ENCODE measurements around the gene QSER1.

GRCh38 chr11:32858731-32859130 lies 33.9 kb upstream of the QSER1 start:
- TF ChIP-seq CTCF (IDR thresholded peaks at IDR 0.05; ENCODE audit: low read depth, low read length, missing input control) (no peak), ATF3 (IDR thresholded peaks at IDR 0.05) (no peak), TAF1 (conservative IDR thresholded peaks at IDR 0.05) (no peak), HNF4G (IDR thresholded peaks at IDR 0.05) (no peak), FOXA2 (IDR thresholded peaks at IDR 0.05) (no peak), YY1 (IDR thresholded peaks at IDR 0.05) (no peak), FOXA1 (IDR thresholded peaks at IDR 0.05) (no peak), JUND (IDR thresholded peaks at IDR 0.05) (no peak), RAD21 (IDR thresholded peaks at IDR 0.05) (no peak)
- TF ChIP-seq, protein P1, sequence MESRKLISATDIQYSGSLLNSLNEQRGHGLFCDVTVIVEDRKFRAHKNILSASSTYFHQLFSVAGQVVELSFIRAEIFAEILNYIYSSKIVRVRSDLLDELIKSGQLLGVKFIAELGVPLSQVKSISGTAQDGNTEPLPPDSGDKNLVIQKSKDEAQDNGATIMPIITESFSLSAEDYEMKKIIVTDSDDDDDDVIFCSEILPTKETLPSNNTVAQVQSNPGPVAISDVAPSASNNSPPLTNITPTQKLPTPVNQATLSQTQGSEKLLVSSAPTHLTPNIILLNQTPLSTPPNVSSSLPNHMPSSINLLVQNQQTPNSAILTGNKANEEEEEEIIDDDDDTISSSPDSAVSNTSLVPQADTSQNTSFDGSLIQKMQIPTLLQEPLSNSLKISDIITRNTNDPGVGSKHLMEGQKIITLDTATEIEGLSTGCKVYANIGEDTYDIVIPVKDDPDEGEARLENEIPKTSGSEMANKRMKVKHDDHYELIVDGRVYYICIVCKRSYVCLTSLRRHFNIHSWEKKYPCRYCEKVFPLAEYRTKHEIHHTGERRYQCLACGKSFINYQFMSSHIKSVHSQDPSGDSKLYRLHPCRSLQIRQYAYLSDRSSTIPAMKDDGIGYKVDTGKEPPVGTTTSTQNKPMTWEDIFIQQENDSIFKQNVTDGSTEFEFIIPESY (IDR thresholded peaks at IDR 0.05), result no peak
- TF ChIP-seq, protein P2, sequence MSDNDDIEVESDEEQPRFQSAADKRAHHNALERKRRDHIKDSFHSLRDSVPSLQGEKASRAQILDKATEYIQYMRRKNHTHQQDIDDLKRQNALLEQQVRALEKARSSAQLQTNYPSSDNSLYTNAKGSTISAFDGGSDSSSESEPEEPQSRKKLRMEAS (IDR thresholded peaks at IDR 0.05), result no peak
- TF ChIP-seq, protein P3, sequence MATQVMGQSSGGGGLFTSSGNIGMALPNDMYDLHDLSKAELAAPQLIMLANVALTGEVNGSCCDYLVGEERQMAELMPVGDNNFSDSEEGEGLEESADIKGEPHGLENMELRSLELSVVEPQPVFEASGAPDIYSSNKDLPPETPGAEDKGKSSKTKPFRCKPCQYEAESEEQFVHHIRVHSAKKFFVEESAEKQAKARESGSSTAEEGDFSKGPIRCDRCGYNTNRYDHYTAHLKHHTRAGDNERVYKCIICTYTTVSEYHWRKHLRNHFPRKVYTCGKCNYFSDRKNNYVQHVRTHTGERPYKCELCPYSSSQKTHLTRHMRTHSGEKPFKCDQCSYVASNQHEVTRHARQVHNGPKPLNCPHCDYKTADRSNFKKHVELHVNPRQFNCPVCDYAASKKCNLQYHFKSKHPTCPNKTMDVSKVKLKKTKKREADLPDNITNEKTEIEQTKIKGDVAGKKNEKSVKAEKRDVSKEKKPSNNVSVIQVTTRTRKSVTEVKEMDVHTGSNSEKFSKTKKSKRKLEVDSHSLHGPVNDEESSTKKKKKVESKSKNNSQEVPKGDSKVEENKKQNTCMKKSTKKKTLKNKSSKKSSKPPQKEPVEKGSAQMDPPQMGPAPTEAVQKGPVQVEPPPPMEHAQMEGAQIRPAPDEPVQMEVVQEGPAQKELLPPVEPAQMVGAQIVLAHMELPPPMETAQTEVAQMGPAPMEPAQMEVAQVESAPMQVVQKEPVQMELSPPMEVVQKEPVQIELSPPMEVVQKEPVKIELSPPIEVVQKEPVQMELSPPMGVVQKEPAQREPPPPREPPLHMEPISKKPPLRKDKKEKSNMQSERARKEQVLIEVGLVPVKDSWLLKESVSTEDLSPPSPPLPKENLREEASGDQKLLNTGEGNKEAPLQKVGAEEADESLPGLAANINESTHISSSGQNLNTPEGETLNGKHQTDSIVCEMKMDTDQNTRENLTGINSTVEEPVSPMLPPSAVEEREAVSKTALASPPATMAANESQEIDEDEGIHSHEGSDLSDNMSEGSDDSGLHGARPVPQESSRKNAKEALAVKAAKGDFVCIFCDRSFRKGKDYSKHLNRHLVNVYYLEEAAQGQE (IDR thresholded peaks at IDR 0.05), result no peak

All from liver (tissue), 3 donors.